BE2C (cell line): ENCODE measurements around the gene PCNT.

Source experiments
- DNase-seq: peaks from one replicate; pipeline ENCODE4 v3.0.0-alpha.2; 2020
- H3K27me3 ChIP-seq: fragments of 250-450 bp; sonication (Bioruptor Pico); 2 replicates; pipeline ENCODE4 v1.5.1; 2020; ENCODE audit warnings: mild to moderate bottlenecking
- H3K36me3 ChIP-seq: fragments of 250-450 bp; sonication (Bioruptor Pico); 2 replicates; pipeline ENCODE4 v1.5.1; 2020; ENCODE audit warnings: mild to moderate bottlenecking
- H3K4me1 ChIP-seq: fragments of 250-450 bp; sonication (Bioruptor Pico); 2 replicates; pipeline ENCODE4 v1.5.1; 2020
- H3K4me3 ChIP-seq: 2 replicates; pipeline ENCODE4 v1.5.1; 2011; ENCODE audit warnings: low read depth, low read length
- H3K9me3 ChIP-seq: fragments of 250-450 bp; sonication (Bioruptor Pico); 2 replicates; pipeline ENCODE4 v1.5.1; 2020
- CTCF ChIP-seq: IDR thresholded peaks from 2 replicates; pipeline ENCODE4 v1.5.1; 2012; ENCODE audit warnings: mild to moderate bottlenecking, low read depth, low read length

PCNT gene

GRCh38 chr21:46420241-46421190 lies 96.6 kb downstream of the PCNT start:
- H3K9me3 ChIP-seq = no peaks in the 10 kb centered on the region
- H3K4me1 ChIP-seq = no peaks in the 10 kb centered on the region
- no peak for TF ChIP-seq CTCF
- H3K27me3 ChIP-seq = no peaks in the 10 kb centered on the region
- DNase-seq = no peak
- H3K36me3 ChIP-seq = peaks cover 55% of the 10 kb centered on the region
- no peak overlapping the region for H3K4me3 ChIP-seq

- H3K36me3 ChIP-seq = peaks cover 47% of the 10 kb centered on the region
- H3K27me3 ChIP-seq = no peaks in the 10 kb centered on the region
- no peaks in the 10 kb centered on the region for H3K4me1 ChIP-seq
- no peak overlapping the region for H3K4me3 ChIP-seq
- TF ChIP-seq CTCF = no peak
- no peak for DNase-seq
- H3K9me3 ChIP-seq = no peaks in the 10 kb centered on the region
Measured at GRCh38 chr21:46421191-46421750, 97.3 kb downstream of the PCNT start.

- TF ChIP-seq CTCF = no peak
- Histone ChIP-seq H3K9me3 (no peaks in the 10 kb centered on the region), H3K27me3 (no peaks in the 10 kb centered on the region), H3K4me1 (no peaks in the 10 kb centered on the region), H3K36me3 (peaks cover 42% of the 10 kb centered on the region), H3K4me3 (no peak overlapping the region)
- no peak for DNase-seq
Measured at GRCh38 chr21:46421756-46422555, 98.0 kb downstream of the PCNT start.

GRCh38 chr21:46422636-46423241 lies 98.8 kb downstream of the PCNT start:
- H3K9me3 ChIP-seq = no peaks in the 10 kb centered on the region
- H3K4me1 ChIP-seq = no peaks in the 10 kb centered on the region
- peaks cover 43% of the 10 kb centered on the region for H3K36me3 ChIP-seq
- no peak for DNase-seq
- TF ChIP-seq CTCF = no peak
- no peak overlapping the region for H3K4me3 ChIP-seq
- H3K27me3 ChIP-seq = no peaks in the 10 kb centered on the region

- H3K4me3 ChIP-seq = no peak overlapping the region
- TF ChIP-seq CTCF = no peak
- H3K4me1 ChIP-seq = no peaks in the 10 kb centered on the region
- H3K27me3 ChIP-seq = no peaks in the 10 kb centered on the region
- H3K9me3 ChIP-seq = no peaks in the 10 kb centered on the region
- DNase-seq = no peak
- peaks cover 45% of the 10 kb centered on the region for H3K36me3 ChIP-seq
Measured at GRCh38 chr21:46423546-46424038, 99.6 kb downstream of the PCNT start.
